Activated CD4-positive, alpha-beta T cell treated with anti-CD3 and anti-CD28 coated beads for 1 hour (primary cell): ENCODE results near the gene SYT13.

ENCODE experiments used
- DNase-seq: peaks from one replicate; pipeline ENCODE4 v3.0.0-alpha.2; 2020

The SYT13 gene, protein sequence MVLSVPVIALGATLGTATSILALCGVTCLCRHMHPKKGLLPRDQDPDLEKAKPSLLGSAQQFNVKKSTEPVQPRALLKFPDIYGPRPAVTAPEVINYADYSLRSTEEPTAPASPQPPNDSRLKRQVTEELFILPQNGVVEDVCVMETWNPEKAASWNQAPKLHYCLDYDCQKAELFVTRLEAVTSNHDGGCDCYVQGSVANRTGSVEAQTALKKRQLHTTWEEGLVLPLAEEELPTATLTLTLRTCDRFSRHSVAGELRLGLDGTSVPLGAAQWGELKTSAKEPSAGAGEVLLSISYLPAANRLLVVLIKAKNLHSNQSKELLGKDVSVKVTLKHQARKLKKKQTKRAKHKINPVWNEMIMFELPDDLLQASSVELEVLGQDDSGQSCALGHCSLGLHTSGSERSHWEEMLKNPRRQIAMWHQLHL

DNA sequence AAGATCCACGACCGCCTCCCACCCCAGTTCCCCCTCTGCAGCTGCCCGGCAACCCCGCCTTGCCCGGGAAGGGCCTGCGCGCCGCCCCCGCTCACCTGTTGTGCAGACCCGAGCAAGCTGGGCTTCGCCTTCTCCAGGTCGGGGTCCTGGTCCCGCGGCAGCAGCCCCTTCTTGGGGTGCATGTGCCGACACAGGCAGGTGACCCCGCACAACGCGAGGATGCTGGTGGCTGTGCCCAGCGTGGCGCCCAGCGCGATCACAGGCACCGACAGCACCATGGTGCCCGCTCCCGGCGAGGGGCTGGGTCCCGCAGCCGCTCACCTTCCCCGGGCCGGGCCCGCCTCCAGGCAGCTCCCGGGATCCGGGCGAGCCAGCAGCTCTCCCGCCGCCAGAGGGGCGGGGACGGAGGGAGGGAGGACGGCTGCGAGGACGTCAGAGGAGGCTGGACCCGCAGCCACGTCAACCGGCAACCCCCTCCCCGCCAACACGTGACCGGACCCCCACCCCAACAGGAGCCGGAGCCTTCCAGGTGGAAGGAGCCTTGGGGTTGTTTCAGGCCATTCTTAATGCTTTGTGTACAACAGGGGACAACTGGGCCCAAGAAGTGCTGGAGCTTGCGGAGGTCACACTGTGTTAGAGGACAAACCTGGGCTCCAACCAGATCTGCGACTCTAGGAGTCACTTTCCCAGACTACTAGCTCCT lies at the start of gene SYT13:
TSS of gene SYT13 (minus strand) at position 412 of the 703 bp plus-strand sequence. CDS start at position 278, 134 bp downstream.
- DNase-seq, result no peak

GRCh38 chr11:45335434-45335833 lies 49.3 kb upstream of the SYT13 start:
- DNase-seq, result no peak

GRCh38 chr11:45334836-45335235 lies 48.7 kb upstream of the SYT13 start:
- no peak for DNase-seq

GRCh38 chr11:45334410-45334809 lies 48.3 kb upstream of the SYT13 start:
- no peak for DNase-seq

DNA sequence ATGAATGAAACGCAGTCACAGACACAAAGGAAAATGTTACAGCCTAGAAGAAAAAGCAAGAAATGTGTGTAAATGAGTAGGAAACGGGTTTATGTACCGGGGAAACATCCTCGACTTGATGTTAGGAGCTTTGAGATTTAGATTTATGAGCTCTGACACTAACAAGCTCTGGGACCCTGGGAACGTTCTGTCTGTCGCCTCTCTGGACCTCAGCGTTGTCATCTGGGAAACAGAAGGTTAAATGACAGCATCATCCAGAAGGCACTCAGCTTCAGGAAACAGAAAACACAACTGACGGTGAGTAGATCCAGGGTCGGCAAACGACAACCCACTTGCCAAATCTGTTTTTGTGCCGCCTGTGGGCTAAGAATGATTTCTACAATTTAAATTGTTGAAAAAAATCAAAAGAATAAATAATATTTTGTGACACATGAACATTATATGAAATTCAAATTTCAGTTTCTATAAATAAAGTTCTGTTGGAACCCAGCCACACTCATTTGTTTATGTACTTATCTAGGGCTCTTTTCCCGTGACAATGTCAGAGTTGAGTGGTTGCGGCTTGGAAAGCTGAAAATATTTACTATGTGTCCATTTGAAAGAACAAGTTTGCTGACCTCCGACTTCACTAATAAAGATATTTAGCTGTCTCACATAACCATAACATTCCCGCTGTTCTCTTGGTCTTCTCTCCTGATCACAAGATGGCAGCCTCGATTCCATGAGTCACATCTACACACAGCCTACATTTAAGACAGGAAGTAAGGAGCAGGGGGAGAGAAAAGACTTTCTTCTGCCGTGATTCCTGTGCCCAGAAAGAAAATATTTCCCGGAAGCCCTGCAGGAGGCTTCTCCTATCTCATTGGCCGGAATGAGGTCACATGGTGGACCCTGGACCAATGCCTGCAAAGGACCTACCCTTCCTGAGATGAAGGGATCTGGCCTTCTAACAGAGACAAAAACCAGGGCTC lies 47.1 kb upstream of the SYT13 start:
- DNase-seq, result no peak

GRCh38 chr11:45332276-45332934 lies 46.3 kb upstream of the SYT13 start:
- peak; percentile 18 for DNase-seq

GRCh38 chr11:45331839-45332238 lies 45.7 kb upstream of the SYT13 start:
- no peak for DNase-seq

DNA sequence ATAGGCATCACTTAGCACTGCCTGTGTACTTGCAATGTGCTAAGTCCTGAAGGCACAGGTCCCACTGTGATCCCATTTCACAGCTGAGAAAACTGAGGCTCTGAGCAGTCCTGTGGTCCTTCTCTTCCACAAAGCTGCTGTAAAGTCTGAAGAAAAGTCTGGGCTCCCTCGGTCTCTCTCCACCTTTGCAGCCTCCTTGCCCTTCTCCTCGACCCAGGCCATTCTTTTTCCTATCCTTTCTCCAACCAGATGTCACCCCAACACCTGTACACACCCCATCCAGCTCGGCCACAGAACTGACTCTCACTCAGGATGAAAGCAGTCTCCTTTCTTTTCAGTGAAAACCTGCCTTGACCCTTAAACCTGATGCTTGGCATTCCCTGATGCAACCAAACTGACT lies 42.6 kb upstream of the SYT13 start:
- no peak for DNase-seq

DNA sequence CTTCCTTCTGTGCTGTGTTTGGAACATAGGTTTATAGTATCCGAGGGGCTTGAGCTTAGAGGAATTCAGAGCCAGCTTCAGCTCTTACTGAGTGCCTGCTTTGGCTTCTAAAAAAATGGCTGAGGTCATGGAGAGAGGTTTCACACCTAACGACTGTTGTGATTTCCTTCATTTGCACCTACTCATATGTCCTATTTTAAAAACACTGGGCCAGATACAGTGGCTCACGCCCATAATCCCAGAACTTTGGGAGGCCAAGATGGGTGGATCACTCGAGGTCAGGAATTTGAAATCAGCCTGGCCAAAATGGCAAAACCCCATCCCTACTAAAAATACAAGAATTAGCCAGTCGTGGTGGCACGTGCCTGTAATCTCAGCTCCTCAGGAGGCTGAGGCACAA lies 38.3 kb upstream of the SYT13 start:
- no peak for DNase-seq

GRCh38 chr11:45323601-45324249 lies 37.6 kb upstream of the SYT13 start:
- no peak for DNase-seq

DNA sequence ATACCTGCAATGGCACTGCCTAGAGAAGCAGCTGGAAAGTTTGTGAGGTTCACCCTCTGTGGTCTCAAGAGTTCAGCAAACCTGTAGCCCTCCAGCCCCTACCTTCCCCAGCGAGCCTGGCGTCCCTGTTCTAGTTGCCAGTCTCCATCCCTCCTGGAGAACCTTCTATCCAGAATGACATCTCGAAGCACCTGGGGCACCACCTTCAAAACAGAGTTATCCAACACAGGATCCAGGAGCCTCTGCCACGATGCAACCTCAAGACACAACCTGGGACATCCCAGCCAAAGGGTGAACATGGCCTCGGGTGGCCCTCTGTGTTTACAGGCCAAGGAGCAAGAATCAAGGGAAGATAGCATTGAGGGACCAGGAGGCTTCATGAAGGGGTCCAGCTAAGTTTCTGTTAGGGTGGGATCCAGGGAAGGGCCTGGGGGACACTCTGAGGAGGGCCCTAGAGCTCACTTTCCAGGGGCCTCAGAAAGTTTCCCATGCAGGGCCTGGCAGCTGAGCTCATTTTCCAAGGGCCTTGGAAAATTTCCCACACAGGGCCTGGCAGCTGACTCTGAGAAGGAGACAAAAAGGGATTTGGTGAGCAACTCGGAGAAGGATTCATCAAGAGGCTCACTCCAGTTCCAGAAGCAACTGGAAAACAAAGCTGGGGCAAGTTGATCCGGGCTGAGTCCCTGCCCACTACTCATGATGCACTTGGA lies 36.9 kb upstream of the SYT13 start:
- DNase-seq, result no peak

DNA sequence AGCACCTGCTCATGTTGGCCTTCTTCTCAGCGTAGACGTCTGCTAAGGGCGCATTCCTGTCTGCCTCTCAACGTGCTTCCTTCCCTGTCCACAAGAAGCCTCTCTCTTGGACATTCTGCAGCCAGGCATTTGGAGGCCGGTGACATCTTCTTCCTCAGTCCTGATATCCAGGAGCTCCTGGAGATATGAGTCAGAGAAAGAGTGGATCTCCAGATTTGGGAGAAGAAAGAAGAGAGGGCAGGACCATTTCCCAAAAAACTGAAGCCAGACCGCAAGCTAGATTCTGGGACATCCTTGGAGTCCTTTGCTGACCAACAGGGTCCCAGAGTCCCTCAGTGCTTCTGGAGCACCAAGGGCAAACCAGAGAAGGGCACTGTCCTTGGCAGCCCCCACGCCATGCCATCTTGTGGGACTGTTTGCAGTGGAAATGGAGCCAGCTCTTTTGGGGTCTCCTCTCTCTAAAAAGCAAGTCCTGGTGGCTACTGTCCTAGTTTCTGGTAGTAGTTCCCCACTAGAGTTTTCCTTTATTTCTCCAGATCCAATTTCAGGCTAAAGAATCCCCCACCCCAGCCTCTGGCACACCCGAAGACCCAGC lies 36.1 kb upstream of the SYT13 start:
- no peak for DNase-seq

DNA sequence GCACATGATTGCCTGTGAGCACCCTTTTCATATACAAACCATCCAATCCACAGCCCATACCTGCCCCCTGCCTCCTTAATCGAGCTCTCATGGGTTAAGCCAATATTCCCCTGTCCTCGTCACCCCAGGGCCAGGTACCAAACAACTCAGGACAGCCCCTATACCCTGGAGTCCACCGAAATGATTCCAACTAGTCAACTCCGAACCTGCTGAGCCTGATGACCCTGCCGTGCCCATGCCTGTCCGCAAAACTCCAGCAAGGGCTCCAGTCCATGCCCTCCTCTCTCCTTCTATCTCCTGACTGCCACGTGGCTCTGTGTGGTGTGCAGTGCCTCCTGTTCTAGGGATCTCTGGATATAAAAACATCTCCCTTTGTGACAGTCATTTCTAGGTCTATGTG lies 35.5 kb upstream of the SYT13 start:
- DNase-seq, result no peak

GRCh38 chr11:45321031-45321595 lies 35.0 kb upstream of the SYT13 start:
- no peak for DNase-seq

GRCh38 chr11:45320371-45320770 lies 34.2 kb upstream of the SYT13 start:
- DNase-seq, result no peak

- DNase-seq, result no peak
These were observed 32.9 kb upstream of the SYT13 start for GRCh38 chr11:45319077-45319476.

DNA sequence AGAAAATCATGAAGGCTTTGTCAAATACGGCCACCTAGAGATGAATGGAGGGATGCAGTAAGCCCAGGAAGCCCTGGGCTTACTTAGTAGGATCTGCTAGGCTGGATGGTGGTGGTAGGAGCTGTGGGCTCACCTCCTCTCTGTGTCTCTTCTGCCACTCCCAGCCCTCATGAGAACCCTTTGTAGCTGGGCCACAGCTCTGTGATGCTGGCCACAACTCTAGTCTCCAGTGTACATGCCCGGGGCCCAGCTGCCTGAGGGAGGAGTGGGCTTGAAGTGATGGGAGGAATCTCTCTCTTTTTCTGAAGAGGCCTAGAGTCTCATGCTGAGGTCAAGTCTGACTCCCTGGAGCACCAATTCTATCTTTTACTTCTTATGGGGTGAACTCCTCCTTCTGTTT lies 32.4 kb upstream of the SYT13 start:
- no peak for DNase-seq

DNA sequence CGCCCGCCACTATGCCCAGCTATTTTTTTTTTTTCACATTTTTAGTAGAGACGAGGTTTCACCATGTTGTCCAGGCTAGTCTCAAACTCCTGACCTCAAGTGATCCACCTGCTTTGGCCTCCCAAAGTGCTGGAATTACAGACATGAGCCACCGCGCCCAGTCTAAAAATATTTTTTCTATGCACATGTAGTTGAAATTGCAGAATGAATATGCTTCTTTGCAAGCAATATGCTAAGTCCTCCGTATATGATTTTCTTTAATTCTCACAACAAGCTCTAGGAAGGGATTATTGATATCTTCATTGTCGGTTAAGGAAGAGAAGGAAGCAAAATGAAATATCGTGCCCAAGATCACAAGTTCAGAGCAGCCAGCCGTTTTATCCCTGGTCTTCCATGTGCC lies 30.1 kb upstream of the SYT13 start:
- no peak for DNase-seq

DNA sequence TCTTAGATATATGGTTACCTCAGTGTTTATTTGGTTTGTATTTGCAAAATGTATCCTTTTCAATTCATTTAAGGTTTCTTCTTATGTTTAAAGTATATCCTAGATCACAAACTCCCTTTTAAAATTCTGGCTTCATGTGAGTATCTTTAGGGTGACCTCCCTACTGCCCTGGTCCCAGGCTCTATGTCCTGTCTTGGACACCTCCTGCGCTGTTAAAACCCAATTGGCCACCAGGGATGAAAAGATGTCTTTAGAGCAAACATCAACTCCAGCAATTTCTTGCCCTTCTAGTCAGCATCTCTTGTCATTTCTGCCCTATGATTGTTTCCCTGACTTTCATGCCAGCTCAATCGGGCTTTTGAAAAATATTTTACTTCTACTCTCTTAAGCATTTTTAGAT lies 28.8 kb upstream of the SYT13 start:
- no peak for DNase-seq

DNA sequence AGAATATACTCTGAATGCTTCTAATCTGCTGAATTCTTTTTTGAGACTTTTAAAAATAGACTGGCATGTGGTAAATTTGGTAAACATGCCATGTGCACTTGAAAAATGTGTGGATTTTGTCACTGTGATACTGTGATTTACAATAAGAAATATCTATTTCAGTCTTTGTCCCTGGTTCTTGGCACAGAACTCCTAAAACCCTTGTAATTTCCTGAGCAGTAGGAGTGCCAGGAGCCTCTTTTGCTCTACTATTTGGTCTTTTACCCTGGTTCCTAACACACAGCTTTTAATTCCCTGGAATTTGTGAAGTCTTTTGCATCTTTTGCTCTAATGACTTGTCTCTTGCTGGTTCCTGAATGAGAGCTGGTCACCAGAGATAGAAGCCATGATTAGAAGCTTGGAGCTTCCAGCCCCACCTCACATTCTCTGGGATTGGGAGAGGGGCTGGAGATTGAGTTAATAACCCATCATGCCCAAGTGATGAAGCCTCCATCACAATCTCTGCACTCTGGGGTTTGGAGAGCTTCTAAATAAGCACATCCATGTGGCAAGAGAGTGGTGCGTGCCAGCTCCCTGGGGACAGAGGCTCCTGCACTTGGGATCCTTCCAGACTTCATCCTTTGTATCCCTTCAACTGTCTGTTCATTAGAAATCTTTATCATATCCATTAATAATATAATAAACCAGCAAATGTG lies 27.2 kb upstream of the SYT13 start:
- no peak for DNase-seq
